PC-9 (cell line): ENCODE data around the gene DHX8.
"Not testable (repeated sequence)": the region's sequence is repeated elsewhere in the genome, so short reads cannot be mapped to it uniquely, and the experiment has no call there.

Experiments used
- EZH2 ChIP-seq: fragments of 200-600 bp; sonication (generic); IDR thresholded peaks from 2 replicates; pipeline ENCODE4 v1.8.0; 2017; ENCODE audit warnings: antibody characterized with exemption, low read depth
- TF ChIP-seq, protein P1 (sequence below): fragments of 200-600 bp; sonication (generic); conservative IDR thresholded peaks from 2 replicates; pipeline ENCODE4 v1.6.1; 2017; ENCODE audit warnings: mixed run types, antibody characterized with exemption, mild to moderate bottlenecking, moderate library complexity

DNA sequence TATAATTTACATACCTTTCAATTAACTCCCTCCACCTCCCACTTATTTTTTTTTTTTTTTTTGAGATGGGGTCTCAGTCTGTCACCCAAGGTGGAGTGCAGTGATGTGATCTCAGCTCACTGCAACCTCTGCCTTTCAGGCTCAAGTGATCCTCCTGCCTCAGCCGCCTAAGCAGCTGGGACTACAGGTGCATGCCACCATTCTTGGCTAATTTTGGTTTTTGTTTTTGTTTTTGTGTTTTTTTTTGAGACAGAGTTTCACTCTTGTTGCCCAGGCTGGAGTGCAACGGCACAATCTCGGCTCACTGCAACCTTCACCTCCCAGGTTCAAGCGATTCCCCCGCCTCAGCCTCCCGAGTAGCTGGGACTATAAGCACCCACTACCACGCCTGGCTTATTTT, 25.7 kb downstream of the DHX8 start:
- TF ChIP-seq, protein P1, sequence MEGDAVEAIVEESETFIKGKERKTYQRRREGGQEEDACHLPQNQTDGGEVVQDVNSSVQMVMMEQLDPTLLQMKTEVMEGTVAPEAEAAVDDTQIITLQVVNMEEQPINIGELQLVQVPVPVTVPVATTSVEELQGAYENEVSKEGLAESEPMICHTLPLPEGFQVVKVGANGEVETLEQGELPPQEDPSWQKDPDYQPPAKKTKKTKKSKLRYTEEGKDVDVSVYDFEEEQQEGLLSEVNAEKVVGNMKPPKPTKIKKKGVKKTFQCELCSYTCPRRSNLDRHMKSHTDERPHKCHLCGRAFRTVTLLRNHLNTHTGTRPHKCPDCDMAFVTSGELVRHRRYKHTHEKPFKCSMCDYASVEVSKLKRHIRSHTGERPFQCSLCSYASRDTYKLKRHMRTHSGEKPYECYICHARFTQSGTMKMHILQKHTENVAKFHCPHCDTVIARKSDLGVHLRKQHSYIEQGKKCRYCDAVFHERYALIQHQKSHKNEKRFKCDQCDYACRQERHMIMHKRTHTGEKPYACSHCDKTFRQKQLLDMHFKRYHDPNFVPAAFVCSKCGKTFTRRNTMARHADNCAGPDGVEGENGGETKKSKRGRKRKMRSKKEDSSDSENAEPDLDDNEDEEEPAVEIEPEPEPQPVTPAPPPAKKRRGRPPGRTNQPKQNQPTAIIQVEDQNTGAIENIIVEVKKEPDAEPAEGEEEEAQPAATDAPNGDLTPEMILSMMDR, result not testable (repeated sequence)
- not testable (repeated sequence) for TF ChIP-seq EZH2
